ENCODE measurements around the gene RNLS.

Gene RNLS

DNA sequence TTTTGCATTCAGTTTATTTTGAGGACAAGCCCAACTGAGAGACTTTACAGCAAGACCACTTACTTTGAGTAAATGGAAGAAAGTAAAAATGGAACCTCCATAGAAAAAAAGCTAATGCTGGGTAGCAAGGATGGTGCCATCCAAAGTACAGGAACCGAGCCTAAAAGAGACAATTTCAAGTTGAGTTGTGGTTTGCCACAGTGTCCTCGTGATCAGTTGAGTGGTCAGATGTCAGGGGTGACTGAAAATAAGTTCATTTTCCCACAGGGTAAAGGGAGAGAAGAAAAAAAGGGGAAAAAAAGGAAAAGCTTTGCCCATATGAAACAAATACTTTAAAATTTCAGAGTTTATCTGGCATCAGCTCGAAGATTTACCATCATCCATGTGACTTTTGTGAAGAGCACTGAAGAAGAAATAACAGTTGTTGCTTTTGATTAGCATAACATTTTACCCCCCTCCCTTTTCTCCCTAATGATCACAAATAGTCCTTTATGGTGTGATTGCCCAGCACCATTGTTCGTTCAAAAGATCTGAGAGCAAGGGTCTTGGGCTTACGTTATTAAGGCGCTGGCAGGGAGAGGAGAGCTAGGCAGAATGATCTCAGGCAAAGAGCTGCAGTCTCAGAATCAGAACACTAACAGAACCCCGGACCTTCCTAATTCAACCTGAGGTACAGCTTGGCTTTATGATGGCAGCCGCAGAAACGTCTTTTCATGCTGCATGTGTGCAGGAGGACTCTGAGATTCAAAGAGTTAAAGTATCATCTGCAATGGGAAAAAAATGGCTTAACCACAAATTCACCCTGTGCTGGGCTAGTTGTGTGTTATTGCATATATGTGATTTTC, 338.1 kb downstream of the RNLS start:
- no peak overlapping the region for H3K4me3 ChIP-seq (ENCODE audit: low read depth, low read length)
- TF ChIP-seq, protein P1, sequence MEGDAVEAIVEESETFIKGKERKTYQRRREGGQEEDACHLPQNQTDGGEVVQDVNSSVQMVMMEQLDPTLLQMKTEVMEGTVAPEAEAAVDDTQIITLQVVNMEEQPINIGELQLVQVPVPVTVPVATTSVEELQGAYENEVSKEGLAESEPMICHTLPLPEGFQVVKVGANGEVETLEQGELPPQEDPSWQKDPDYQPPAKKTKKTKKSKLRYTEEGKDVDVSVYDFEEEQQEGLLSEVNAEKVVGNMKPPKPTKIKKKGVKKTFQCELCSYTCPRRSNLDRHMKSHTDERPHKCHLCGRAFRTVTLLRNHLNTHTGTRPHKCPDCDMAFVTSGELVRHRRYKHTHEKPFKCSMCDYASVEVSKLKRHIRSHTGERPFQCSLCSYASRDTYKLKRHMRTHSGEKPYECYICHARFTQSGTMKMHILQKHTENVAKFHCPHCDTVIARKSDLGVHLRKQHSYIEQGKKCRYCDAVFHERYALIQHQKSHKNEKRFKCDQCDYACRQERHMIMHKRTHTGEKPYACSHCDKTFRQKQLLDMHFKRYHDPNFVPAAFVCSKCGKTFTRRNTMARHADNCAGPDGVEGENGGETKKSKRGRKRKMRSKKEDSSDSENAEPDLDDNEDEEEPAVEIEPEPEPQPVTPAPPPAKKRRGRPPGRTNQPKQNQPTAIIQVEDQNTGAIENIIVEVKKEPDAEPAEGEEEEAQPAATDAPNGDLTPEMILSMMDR (IDR thresholded peaks at IDR 0.05; ENCODE audit: low read depth, low read length, missing control alignments), result no peak
- no peak for DNase-seq (ENCODE audit: low read depth)

DNA sequence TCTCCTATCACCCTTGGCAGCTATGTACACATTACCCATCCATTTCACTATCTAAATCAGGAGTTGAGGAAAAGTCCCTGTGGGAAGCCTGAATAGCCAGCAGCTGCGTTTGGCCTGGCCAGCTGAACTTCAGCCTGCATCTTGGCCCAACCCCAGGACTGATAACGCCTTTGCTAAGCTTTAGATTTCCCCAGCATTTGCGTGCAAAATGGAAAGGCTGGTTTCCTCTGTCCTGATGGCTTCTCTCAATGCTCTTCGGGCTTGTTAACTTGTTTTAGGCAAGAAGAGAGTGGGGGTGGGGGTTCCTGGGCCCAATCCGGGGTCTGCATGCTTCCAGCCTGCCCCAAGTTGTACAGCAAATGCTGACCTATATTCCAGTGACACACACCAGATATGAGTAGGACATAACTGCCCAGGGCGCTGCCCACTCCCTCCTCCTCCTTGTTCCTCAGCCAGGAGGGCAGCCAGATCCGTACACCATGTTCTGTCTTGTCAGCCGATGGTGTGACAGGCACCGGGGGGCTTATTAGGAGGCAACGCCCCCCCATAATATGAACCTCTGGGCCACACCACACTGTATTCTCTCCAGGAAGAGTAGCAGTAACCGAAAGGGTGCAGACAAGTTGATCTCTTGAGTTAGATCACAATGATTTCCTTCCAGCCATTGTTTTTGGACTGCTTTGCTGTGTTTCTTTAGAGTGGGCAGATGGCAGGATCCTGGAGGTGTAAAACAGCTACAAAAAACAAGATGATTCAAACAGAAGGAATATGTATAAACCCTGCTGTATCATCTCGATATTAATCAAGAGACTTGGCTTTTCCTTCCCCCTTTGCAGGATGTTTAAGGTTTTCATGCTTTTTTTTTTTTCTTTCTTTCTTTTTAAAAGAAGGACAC, 339.0 kb downstream of the RNLS start:
- no peak overlapping the region for H3K4me3 ChIP-seq (ENCODE audit: low read depth, low read length)
- DNase-seq (ENCODE audit: low read depth), result no peak
- TF ChIP-seq, protein P1 (IDR thresholded peaks at IDR 0.05; ENCODE audit: low read depth, low read length, missing control alignments), result no peak

DNA sequence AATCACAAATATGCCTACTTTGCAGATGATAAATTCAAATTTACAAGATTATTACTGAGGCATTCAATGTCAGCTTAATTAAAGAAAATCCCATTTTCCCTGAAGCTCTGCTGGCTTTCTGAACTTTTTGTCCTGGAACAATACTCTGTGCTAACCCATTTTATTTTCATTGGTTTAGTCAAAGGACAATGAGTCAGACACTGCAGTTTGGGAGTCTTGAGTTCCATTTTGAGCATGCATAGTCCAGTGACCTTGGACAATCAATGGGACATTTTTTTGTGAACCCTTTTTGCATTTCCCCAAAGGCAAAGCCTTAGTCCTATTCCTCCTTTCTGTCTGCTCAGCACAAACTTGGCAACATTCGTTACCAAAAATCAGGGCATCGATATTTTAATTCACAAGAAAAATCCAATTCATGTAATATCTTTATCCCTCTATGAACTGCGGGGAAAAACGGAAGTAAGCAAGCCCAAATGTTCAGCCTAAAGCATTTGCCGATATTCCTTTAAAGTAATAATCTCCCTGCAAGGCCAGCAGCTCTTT, 339.8 kb downstream of the RNLS start:
- TF ChIP-seq, protein P1 (IDR thresholded peaks at IDR 0.05; ENCODE audit: low read depth, low read length, missing control alignments), result no peak

DNA sequence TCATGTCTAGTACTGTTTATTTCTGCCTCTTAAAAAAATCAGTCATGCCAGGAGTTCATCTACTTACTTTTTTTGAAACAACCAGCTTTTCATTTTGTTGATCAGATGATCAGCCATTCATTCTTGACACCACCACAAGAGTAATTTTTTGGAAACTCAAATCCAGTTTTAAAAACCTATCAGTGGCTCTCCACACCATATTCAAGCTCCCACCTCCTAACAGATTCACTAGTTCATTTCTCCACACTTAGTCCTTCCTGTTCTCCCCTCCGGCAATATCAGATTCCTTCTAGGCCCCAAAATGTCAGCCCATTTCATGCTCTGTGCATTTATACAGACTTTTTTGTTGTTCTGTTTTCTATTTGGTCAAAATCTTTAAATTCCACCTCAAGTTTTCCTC, 341.6 kb downstream of the RNLS start:
- TF ChIP-seq, protein P1 (IDR thresholded peaks at IDR 0.05; ENCODE audit: low read depth, low read length, missing control alignments), result no peak
- DNase-seq (ENCODE audit: low read depth), result no peak
- no peak overlapping the region for H3K4me3 ChIP-seq (ENCODE audit: low read depth, low read length)

More for the DNA sequence above, 339.8 kb downstream of the RNLS start:
- no peak overlapping the region for H3K4me3 ChIP-seq (ENCODE audit: low read depth, low read length)
- DNase-seq (ENCODE audit: low read depth), result no peak

DNA sequence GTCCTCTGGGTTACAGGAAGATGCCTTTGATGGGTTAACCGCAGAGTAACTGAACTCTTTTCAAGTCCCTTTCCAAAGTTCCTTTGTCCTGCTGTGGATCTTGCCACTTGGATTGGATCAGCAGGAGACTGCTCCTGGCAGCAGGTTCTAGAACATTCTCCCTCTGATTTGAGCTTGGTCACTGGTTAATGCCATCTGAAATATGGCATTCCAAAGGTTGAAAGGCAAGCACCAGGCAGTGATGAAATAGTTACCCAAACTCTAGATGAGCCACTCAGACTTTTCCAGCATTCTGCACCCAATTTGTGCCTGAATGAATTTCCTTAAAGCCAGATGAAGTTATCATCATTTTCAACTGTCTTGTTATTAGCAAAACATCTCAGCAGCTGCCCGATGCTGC, 343.9 kb downstream of the RNLS start:
- TF ChIP-seq, protein P1 (IDR thresholded peaks at IDR 0.05; ENCODE audit: low read depth, low read length, missing control alignments), result no peak
- no peak for DNase-seq (ENCODE audit: low read depth)
- H3K4me3 ChIP-seq (ENCODE audit: low read depth, low read length), result no peak overlapping the region

DNA sequence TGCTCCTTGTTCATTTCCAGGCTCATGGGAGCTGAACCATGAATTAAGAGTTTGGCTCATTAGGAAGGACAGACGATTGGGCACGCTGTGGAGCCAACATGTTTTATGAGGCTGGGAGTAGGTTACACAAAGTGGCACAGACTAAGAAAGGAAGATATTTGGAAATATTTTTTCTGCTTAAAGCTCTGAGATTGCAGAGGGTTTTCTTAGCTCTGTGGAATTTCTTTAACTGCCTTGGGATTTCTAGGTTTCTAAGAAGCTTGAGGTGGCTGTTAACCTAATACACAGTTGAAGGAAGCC, 344.6 kb downstream of the RNLS start:
- TF ChIP-seq, protein P1 (IDR thresholded peaks at IDR 0.05; ENCODE audit: low read depth, low read length, missing control alignments), result no peak
- no peak for DNase-seq (ENCODE audit: low read depth)
- H3K4me3 ChIP-seq (ENCODE audit: low read depth, low read length), result no peak overlapping the region

All from GM12864 (cell line).